GM21786 (cell line): Measurements from ENCODE around the gene XYLB.
"Not testable (repeated sequence)": the region's sequence is repeated elsewhere in the genome, so short reads cannot be mapped to it uniquely, and the experiment has no call there.

Source experiments
- ATAC-seq: cut with Tn5 transposase; IDR thresholded peaks from one replicate; pipeline ENCODE4 v1.9.1; 2021; ENCODE audit not compliant: unreplicated experiment

The XYLB gene

GRCh38 chr3:38320638-38321037 lies 25.9 kb upstream of the XYLB start:
- not testable (repeated sequence) for ATAC-seq

- ATAC-seq, result no peak
These were observed 23.5 kb upstream of the XYLB start for GRCh38 chr3:38323060-38323459.

DNA sequence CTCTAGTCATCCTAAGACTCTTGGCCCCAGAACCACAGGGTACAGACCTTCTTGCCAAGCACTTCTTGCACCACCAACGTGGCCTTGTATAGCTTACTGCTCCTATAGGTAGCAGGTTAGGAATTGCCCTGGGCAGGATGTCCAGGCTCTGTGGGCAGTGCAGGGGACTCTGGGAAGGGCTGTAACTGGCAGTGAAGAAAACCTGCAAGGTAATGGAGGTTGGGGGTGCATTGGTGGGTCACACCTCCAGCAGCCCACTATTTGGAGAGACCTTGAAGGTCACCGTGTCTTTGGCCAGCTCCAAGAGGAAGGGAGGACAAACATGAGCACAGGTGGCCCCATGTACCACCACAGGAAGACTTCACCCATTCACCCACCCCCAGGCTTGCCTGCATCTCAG lies 21.3 kb upstream of the XYLB start:
- ATAC-seq, result no peak

GRCh38 chr3:38327335-38328009 lies 19.1 kb upstream of the XYLB start:
- no peak for ATAC-seq

DNA sequence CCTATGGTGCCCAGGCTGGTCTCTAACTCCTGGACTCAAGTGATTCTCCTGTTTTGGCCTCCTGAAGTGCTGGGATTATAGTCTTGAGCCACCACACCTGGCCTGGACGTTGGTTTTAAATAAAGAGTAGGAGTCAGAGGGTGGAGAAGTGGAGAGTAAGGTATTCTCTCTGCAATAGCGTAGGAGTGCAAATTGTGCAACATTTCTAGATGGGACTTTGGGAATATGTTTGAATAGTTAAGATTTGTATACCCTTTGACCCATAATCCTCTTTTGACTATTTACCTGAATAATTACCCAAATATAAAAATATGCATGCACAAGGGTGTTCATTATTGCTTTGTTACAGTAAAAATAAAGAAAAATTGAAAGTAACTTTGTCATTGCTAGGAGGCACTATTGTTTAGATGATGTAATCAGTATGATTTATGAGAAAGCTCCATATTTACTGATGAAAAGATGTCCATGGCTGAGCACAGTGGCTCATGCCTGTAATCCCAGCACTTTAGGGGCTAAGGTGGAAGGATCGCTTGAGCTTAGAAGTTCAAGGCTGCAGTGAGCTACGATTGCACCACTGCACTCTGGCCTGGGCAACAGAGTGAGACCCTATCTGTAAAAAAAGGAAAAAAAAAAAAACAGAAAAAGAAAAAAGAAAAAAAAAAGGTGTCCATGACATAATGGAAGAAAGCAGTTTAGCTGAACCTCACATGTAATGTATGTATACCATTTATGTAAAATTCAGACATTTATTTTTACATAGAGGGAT lies 15.1 kb upstream of the XYLB start:
- ATAC-seq, result no peak

DNA sequence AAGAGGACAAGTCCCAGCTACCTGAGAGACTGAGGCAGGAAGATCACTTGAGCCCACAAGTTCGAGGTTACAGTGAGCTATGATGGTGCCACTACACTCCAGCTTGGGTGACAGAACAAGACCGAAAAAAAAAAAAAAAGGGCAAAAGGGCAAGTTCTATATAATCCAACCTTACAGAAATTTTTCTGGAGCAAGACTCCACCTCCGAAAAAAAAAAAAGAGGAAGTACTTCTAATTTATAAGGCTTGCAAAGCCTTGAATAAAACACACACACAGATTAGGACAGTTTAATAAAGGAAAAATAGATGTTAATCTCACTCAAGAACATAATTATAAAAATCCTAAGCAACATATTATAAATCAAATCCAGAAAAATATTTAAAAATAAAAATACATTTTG lies 14.4 kb upstream of the XYLB start:
- no peak for ATAC-seq

GRCh38 chr3:38334142-38335055 lies 12.2 kb upstream of the XYLB start:
- no peak for ATAC-seq

GRCh38 chr3:38335263-38335662 lies 11.3 kb upstream of the XYLB start:
- no peak for ATAC-seq

DNA sequence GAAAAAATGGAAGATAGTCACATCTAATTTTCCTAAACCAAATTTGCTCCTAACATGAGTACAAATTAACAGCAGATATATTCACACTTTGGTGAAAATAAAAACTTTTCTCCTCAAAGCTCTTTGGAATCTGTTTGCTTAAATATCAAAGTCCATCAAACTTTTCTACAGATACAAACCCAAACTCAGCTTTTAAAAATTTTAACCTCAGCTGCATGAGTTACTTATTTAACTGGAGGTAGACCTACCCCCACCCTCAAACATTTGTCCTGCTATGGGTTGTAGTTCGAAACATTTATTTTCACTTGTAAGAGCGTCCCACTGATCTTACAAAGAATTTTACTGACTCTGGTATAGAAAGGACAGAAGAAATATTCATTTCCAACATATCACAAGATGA lies 8.9 kb upstream of the XYLB start:
- ATAC-seq, result no peak

- ATAC-seq, result no peak
These were observed 2.6 kb upstream of the XYLB start for GRCh38 chr3:38343797-38344594.

- no peak for ATAC-seq
These were observed 552 bp upstream of the XYLB start for GRCh38 chr3:38345879-38346586.

DNA sequence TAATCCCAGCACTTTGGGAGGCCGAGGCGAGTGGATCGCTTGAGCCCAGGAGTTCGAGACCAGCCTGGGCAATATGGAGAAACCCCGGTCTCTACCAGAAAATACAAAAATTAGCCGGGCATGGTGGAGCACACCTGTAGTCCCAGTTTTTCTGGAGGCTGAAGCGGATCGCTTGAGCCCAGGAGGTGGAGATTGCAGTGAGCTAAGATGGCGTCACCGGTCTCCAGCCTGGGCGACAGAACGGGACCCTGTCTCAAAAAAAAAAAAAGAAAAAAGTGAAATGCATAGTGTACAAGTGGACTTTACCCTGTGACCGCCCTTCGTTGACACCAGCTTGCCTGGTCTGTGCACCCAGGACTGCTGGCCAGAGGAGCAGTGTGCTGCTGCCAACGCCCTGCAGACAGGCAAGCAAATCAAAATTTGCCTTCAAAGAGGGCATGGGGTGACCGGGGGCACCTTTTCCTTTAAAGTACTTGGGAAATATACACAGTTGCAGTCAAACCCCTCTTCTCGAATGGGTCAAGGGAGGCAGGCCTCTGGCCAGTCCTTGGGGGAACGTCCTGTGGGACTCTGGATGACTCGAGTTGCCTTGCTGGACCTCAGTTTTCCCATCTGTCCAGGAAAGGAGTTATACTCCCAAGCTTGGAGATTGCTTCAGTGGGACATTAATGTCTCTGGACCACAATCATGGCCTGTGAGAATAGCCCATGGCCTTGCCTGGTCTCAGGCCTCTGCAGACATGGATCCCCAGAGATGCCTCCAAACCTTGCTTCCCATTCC lies 1.0 kb downstream of the XYLB start:
- ATAC-seq, result no peak

- no peak for ATAC-seq
These were observed 2.3 kb downstream of the XYLB start for GRCh38 chr3:38348903-38349302.

- ATAC-seq, result no peak
These were observed 3.2 kb downstream of the XYLB start for GRCh38 chr3:38349684-38350359.

DNA sequence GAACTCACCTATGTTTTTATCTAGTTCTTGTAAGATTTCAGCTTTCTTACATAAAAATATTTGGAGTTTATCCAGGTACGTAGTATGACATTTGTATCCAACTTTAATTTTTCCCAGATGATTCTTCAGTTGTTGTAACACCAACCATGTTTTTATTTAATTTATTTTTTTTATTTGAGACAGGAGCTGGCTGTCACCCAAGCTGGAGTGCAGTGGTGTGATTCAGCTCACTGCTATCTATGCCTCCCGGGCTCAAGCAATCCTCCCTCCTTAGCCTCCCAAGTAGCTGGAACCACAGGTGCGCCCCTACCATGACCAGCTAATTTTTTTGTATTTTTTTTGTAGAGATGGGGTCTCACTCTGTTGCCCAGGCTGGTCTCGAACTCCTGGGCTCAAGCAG lies 6.6 kb downstream of the XYLB start:
- ATAC-seq, result no peak

GRCh38 chr3:38354588-38355330 lies 8.2 kb downstream of the XYLB start:
- ATAC-seq, result no peak

DNA sequence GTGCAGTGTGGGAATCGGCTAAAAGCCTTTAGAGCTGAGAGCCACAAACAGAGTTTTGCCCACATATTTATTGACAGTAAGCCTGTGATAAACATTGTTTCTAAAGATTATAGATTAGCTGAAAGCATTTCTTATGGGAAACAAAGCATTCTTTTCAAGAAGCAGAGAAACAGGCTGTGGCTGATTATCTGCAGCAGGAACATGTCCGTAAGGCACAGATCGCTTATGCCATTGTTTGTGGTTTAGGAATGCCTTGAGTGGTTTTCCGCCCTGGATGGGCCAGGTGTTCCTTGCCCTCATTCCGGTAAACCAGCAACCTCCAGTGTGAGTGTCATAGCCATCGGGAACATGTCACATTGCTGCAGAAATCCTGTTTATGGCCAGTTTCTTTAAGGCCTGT lies 12.5 kb downstream of the XYLB start:
- ATAC-seq, result no peak

DNA sequence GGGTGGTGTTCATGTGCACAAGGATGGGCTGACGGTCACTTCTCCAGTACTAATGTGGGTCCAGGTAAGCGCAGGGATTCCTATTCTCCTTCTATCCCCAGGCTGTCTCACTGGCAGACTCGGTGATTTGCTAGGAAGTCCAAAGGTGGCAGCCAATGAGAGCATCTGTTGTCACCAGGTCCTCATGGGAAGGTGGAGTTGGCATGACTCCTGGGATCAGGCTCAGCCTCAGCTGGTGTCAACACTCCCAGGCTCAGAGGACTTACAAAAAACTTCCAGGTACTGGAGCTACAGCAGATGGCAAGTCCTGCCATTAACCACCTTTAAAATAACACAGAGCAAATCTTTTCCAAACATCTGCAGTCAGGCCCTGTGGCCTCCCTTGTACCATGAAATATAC lies 13.8 kb downstream of the XYLB start:
- no peak for ATAC-seq
